Effector CD8-positive, alpha-beta T cell (primary cell): ENCODE data around the gene CLIP2.
"Not testable (repeated sequence)": the region's sequence is repeated elsewhere in the genome, so short reads cannot be mapped to it uniquely, and the experiment has no call there.

Experiments used
- DNase-seq: peaks from one replicate; lab custom pipeline; 2025; lab: John Stamatoyannopoulos, UW
- total RNA-seq, 4 experiments: gene quantifications; one replicate each; lab custom pipeline; 2026; lab: John Stamatoyannopoulos, UW

CLIP2 gene
- 26.2 to 44.9 (median 30.4) reads per million in 4 experiments for total RNA-seq

- DNase-seq = peak; percentile 64
Measured at GRCh38 chr7:74289018-74289658, at the start of gene CLIP2. TSS of gene CLIP2 (plus strand) at chr7:74289407. CDS start at chr7:74317547, 28,140 bp downstream.

GRCh38 chr7:74240482-74240881, 48.7 kb upstream of the CLIP2 start:
- DNase-seq = no peak

GRCh38 chr7:74242122-74242443, 47.1 kb upstream of the CLIP2 start:
- no peak for DNase-seq

- no peak for DNase-seq
Measured at GRCh38 chr7:74246497-74246896, 42.7 kb upstream of the CLIP2 start.

GRCh38 chr7:74248156-74248555, 41.1 kb upstream of the CLIP2 start:
- no peak for DNase-seq

GRCh38 chr7:74249058-74249457, 40.1 kb upstream of the CLIP2 start:
- DNase-seq = not testable (repeated sequence)

- DNase-seq = no peak
Measured at GRCh38 chr7:74252893-74253292, 36.3 kb upstream of the CLIP2 start.

- DNase-seq = no peak
Measured at GRCh38 chr7:74253331-74253730, 35.9 kb upstream of the CLIP2 start.

- no peak for DNase-seq
Measured at GRCh38 chr7:74253835-74254128, 35.4 kb upstream of the CLIP2 start.

GRCh38 chr7:74254129-74254857, 34.9 kb upstream of the CLIP2 start, which contains the start of gene RFC2:
TSS of gene RFC2 (minus strand) at chr7:74254399. CDS start at chr7:74254383, 16 bp downstream.
- peak; percentile 92 for DNase-seq

- no peak for DNase-seq
Measured at GRCh38 chr7:74254858-74255379, 34.3 kb upstream of the CLIP2 start.

- DNase-seq = not testable (repeated sequence)
Measured at GRCh38 chr7:74255461-74255860, 33.7 kb upstream of the CLIP2 start.

- no peak for DNase-seq
Measured at GRCh38 chr7:74256491-74257408, 32.5 kb upstream of the CLIP2 start.

- DNase-seq = no peak
Measured at GRCh38 chr7:74258639-74259038, 30.6 kb upstream of the CLIP2 start.

GRCh38 chr7:74262639-74263398, 26.4 kb upstream of the CLIP2 start:
- DNase-seq = no peak

- no peak for DNase-seq
Measured at GRCh38 chr7:74263399-74264120, 25.6 kb upstream of the CLIP2 start.

GRCh38 chr7:74266191-74266963, 22.8 kb upstream of the CLIP2 start:
- no peak for DNase-seq

- DNase-seq = no peak
Measured at GRCh38 chr7:74267756-74268565, 21.2 kb upstream of the CLIP2 start.

- peak; percentile 59 for DNase-seq
Measured at GRCh38 chr7:74269757-74270277, 19.4 kb upstream of the CLIP2 start.
